Spleen (tissue), 11 donors: ENCODE data around the gene MYLK. TPM values are rescaled to one million over a fixed set of nuclear protein-coding genes. Genes with fewer than 3 reads are reported as not detected.

Source experiments
- DNase-seq: peaks from one replicate; pipeline ENCODE4 v3.0.0-alpha.2; 2020
- H3K27ac ChIP-seq, 8 donors: fragments of 200-600 bp; sonication (generic) in 7 of 8; 1 replicate in 4 of 8; 2 replicates in 4 of 8; pipeline versions ENCODE4 v1.5.0 to v1.8.0; 2016 to 2021; ENCODE audit warnings: inconsistent platforms in 4 of 8, mild to moderate bottlenecking in 4 of 8, moderate library complexity in 1 of 8
- H3K27me3 ChIP-seq, 7 donors: fragments of 200-600 bp; sonication (generic) in 6 of 7; replicated peaks in 1 of 7; 1 replicate in 4 of 7; 2 replicates in 3 of 7; pipeline versions ENCODE4 v1.5.0 to v1.8.0; 2016 to 2021; ENCODE audit warnings: inconsistent platforms in 3 of 7, mild to moderate bottlenecking in 1 of 7
- H3K36me3 ChIP-seq, 6 donors: fragments of 200-600 bp; sonication (generic) in 5 of 6; 1 replicate in 4 of 6; 2 replicates in 2 of 6; pipeline versions ENCODE4 v1.5.0 to v1.8.0; 2016 to 2021; ENCODE audit warnings: inconsistent platforms in 2 of 6
- H3K4me1 ChIP-seq, 6 donors: fragments of 200-600 bp; sonication (generic) in 5 of 6; 1 replicate in 3 of 6; 2 replicates in 3 of 6; pipeline versions ENCODE4 v1.5.0 to v1.8.0; 2016 to 2021; ENCODE audit warnings: inconsistent platforms in 3 of 6
- H3K4me3 ChIP-seq, 8 donors: fragments of 200-600 bp; sonication (generic) in 7 of 8; 1 replicate in 4 of 8; 2 replicates in 4 of 8; pipeline versions ENCODE4 v1.5.0 to v1.8.0; 2016 to 2021; ENCODE audit warnings: inconsistent platforms in 4 of 8, mild to moderate bottlenecking in 4 of 8, moderate library complexity in 2 of 8
- H3K9me3 ChIP-seq, 8 donors: fragments of 200-600 bp; sonication (generic) in 7 of 8; 1 replicate in 4 of 8; 2 replicates in 4 of 8; pipeline versions ENCODE4 v1.5.0 to v1.8.0; 2016 to 2021; ENCODE audit warnings: inconsistent platforms in 4 of 8
- CTCF ChIP-seq, 11 experiments: fragments of 200-600 bp in 7 of 11; fragments of 450-650 bp in 4 of 11; sonication (generic) in 4 of 11; IDR thresholded peaks in 8 of 11; conservative IDR thresholded peaks in 3 of 11; 1 replicate in 7 of 11; 2 replicates in 4 of 11; pipeline versions ENCODE4 v1.4.0 to v1.8.0; 2016 to 2021; ENCODE audit warnings: antibody characterized with exemption in 11 of 11, inconsistent platforms in 4 of 11, mild to moderate bottlenecking in 1 of 11
- POLR2A ChIP-seq, 3 donors: fragments of 450-650 bp; IDR thresholded peaks; one replicate each; pipeline ENCODE4 v1.5.1; 2017; ENCODE audit warnings: antibody characterized with exemption in 3 of 3, mild to moderate bottlenecking in 1 of 3
- POLR2AphosphoS5 ChIP-seq, 3 donors: sonication (generic); formaldehyde crosslinking; IDR thresholded peaks; one replicate each; pipeline ENCODE4 v1.5.1; 2017; ENCODE audit warnings: antibody characterized with exemption in 3 of 3
- WGBS, 5 donors: extraction: QIAGEN DNeasy Blood & Tissue Kit in 3 of 5; methylation state at CpG; one replicate each; pipeline versions ENCODE4 v1.1.5 to v1.1.7; 2013 to 2018; 5-methylcytosine and 5-hydroxymethylcytosine counted together
- intact Hi-C: fragments of 100-400 bp; cut with DNase I; formaldehyde crosslinking; loops from one replicate; pipeline ENCODE4 v1.15.0; 2023; ENCODE audit warnings: low total_unique reads
- polyA plus RNA-seq, 3 donors: library from polyadenylated mRNA; stranded (reverse); fragments of 200-250 nt; gene quantifications; one replicate each; pipeline ENCODE4 v1.2.1, GENCODE V29; 2013
- total RNA-seq, 7 donors: library from RNA; depleted of rRNA in 3 of 7; stranded (reverse); fragments of >200 nt in 3 of 7; fragmentation: NEBNext Ultra II Directional in 4 of 7; extraction: Animal tissue kit (Norgen Biotek cat#: 25700) in 4 of 7; gene quantifications; one replicate each; pipeline versions ENCODE4 v1.1.0 to v1.2.1, GENCODE V29; 2016 to 2021
- donor health status: healthy with polysubstance abuse.
- donor health status: DM: no; HTN: no; CAD: no; lungs with moderate emphysema.
- donor health status: DM: no; HTN: no; CAD: no.
- donor health status: Bipolar disorder and iron deficiency.
- donor health status: healthy.
- donor health status: DM: no; HTN: no; CAD: no.
- donor health status: DM: yes; HTN: yes; CAD: no.

The MYLK gene
- total and polyA plus RNA-seq, 10 donors, result 11.1 to 343 (median 154) TPM

GRCh38 chr3:123682302-123682701 is 201.8 kb downstream of the MYLK start:
- Histone ChIP-seq H3K4me3 (no peak overlapping the region), H3K4me1 (peaks cover 0 to 66% (median 14%) of the 10 kb centered on the region in 6 donors), H3K27ac (peak overlapping the region in 5 of 8 donors; percentile 15 to 55 (median 47)), H3K27me3 (no peaks in the 10 kb centered on the region), H3K36me3 (peaks cover 0 to 13% (median 0%) of the 10 kb centered on the region in 6 donors), H3K9me3 (no peaks in the 10 kb centered on the region)
- TF ChIP-seq POLR2AphosphoS5 (IDR thresholded peaks at IDR 0.05) (no peak), CTCF (IDR thresholded peaks at IDR 0.05 in 8 of 11, conservative IDR thresholded peaks at IDR 0.05 in 3 of 11) (no peak), POLR2A (IDR thresholded peaks at IDR 0.05) (no peak)
- DNase-seq, result no peak
- intact Hi-C loops, result no loop called here
- WGBS, 5 donors, result 80 to 98% (median 92%) methylated on average over 1 to 6 of the region's 6 CpGs

- no peak for DNase-seq
- no peaks in the 10 kb centered on the region for H3K27me3 ChIP-seq
- 65 to 75% (median 73%) methylated on average over 8 of the region's 8 CpGs for WGBS, 5 donors
- peaks cover 0 to 24% (median 0%) of the 10 kb centered on the region in 6 donors for H3K36me3 ChIP-seq
- TF ChIP-seq CTCF (IDR thresholded peaks at IDR 0.05 in 8 of 11, conservative IDR thresholded peaks at IDR 0.05 in 3 of 11) (no peak), POLR2A (IDR thresholded peaks at IDR 0.05) (no peak), POLR2AphosphoS5 (IDR thresholded peaks at IDR 0.05) (no peak)
- intact Hi-C loops, result no loop called here
- peaks cover 0 to 52% (median 16%) of the 10 kb centered on the region in 6 donors for H3K4me1 ChIP-seq
- H3K4me3 ChIP-seq, result no peak overlapping the region
- H3K27ac ChIP-seq, result peak overlapping the region in 4 of 8 donors; percentile 10 to 21 (median 20)
- no peaks in the 10 kb centered on the region for H3K9me3 ChIP-seq
Measured at GRCh38 chr3:123679712-123680386, 204.3 kb downstream of the MYLK start.

- DNase-seq, result no peak
- 53 to 70% (median 65%) methylated on average over 8 of the region's 8 CpGs for WGBS, 5 donors
- Histone ChIP-seq H3K27me3 (no peaks in the 10 kb centered on the region), H3K36me3 (peaks cover 0 to 24% (median 0%) of the 10 kb centered on the region in 6 donors), H3K27ac (peak overlapping the region in 3 of 8 donors; percentile 3 to 24 (median 15)), H3K4me1 (peaks cover 0 to 36% (median 12%) of the 10 kb centered on the region in 6 donors), H3K9me3 (no peaks in the 10 kb centered on the region), H3K4me3 (no peak overlapping the region)
- intact Hi-C loops, result no loop called here
- no peak for TF ChIP-seq CTCF (IDR thresholded peaks at IDR 0.05 in 8 of 11, conservative IDR thresholded peaks at IDR 0.05 in 3 of 11)
- TF ChIP-seq POLR2AphosphoS5 (IDR thresholded peaks at IDR 0.05), result peak in 1 of 3 donors; percentile 32
Measured at GRCh38 chr3:123678108-123678511, 206.0 kb downstream of the MYLK start.

GRCh38 chr3:123672429-123673146 is 211.5 kb downstream of the MYLK start:
- DNase-seq, result no peak
- no peak for TF ChIP-seq CTCF (IDR thresholded peaks at IDR 0.05 in 8 of 11, conservative IDR thresholded peaks at IDR 0.05 in 3 of 11)
- TF ChIP-seq POLR2A (IDR thresholded peaks at IDR 0.05), result no peak
- TF ChIP-seq POLR2AphosphoS5 (IDR thresholded peaks at IDR 0.05), result no peak
- no peaks in the 10 kb centered on the region for H3K27me3 ChIP-seq
- 80 to 90% (median 87%) methylated on average over 3 of the region's 3 CpGs for WGBS, 5 donors
- no peak overlapping the region for H3K4me3 ChIP-seq
- no peaks in the 10 kb centered on the region for H3K9me3 ChIP-seq
- peak overlapping the region in 5 of 8 donors; percentile 3 to 50 (median 38) for H3K27ac ChIP-seq
- peaks cover 0 to 29% (median 15%) of the 10 kb centered on the region in 6 donors for H3K4me1 ChIP-seq
- peaks cover 0 to 10% (median 0%) of the 10 kb centered on the region in 6 donors for H3K36me3 ChIP-seq
- intact Hi-C loops, result no loop called here
